Spleen (tissue), 7 donors: ENCODE data around the gene PNMA6F.

Experiments
- CTCF ChIP-seq, 11 experiments: fragments of 200-600 bp in 7 of 11; fragments of 450-650 bp in 4 of 11; sonication (generic) in 4 of 11; IDR thresholded peaks in 8 of 11; conservative IDR thresholded peaks in 3 of 11; 1 replicate in 7 of 11; 2 replicates in 4 of 11; pipeline versions ENCODE4 v1.4.0 to v1.8.0; 2016 to 2021; ENCODE audit warnings: antibody characterized with exemption in 11 of 11, inconsistent platforms in 4 of 11, mild to moderate bottlenecking in 1 of 11
- POLR2A ChIP-seq, 3 donors: fragments of 450-650 bp; IDR thresholded peaks; one replicate each; pipeline ENCODE4 v1.5.1; 2017; ENCODE audit warnings: antibody characterized with exemption in 3 of 3, mild to moderate bottlenecking in 1 of 3
- donor health status: DM: no; HTN: no; CAD: no; lungs with moderate emphysema.
- donor health status: DM: no; HTN: no; CAD: no.
- donor health status: DM: no; HTN: no; CAD: no.

GRCh38 chrX:153307276-153308178 lies 14.0 kb downstream of the PNMA6F start:
- TF ChIP-seq CTCF (IDR thresholded peaks at IDR 0.05 in 8 of 11, conservative IDR thresholded peaks at IDR 0.05 in 3 of 11) (no peak), POLR2A (IDR thresholded peaks at IDR 0.05) (no peak)
